HG03558 (cell line): Measurements from ENCODE around the gene SETD9.
A peak's percentile ranks its signal among the peaks of the same experiment; 100 is the strongest.

Experiments used
- ATAC-seq: cut with Tn5 transposase; IDR thresholded peaks from one replicate; pipeline ENCODE4 v1.9.1; 2021; ENCODE audit warnings: moderate number of reproducible peaks; ENCODE audit not compliant: unreplicated experiment; ENCODE audit errors: extremely low read depth

SETD9 gene

DNA sequence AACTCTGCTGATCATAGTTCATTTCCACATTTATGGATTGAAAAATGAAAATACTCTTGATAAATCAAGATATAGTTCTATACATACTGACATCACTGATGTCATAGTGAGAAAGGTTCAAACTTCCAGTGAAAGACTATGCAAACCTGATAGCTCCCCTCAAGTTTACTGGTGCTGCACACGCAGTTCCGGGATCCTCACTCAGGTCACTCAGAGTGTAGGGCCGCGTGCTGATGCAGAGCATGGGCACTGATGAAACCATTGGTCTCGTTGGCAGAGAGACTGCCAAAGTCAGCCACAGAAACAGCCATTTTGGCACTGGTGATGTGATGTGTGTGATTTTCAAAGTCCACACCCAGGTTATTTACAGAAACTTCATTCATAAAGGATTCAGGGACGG is 13.5 kb downstream of the SETD9 start:
- no peak for ATAC-seq

DNA sequence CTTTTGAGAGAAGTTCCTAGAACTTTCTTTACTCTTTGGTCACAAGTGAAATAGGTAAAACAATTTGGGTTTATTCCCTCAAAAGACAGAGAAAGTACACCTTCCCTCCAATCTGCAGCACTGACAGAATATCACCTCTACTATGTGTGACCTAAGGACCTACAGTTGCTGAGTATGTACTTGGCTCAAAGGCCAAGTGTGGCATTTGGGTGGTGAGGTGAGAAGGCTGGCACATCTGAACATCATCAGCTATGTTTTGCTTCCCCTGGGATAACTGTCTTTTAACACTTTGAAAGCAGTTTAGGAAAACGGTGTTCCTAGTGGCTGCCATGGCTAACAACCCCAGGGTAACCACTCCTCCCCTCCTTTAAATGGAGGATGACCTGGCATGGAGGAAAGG is 24.9 kb downstream of the SETD9 start:
- ATAC-seq: no peak

DNA sequence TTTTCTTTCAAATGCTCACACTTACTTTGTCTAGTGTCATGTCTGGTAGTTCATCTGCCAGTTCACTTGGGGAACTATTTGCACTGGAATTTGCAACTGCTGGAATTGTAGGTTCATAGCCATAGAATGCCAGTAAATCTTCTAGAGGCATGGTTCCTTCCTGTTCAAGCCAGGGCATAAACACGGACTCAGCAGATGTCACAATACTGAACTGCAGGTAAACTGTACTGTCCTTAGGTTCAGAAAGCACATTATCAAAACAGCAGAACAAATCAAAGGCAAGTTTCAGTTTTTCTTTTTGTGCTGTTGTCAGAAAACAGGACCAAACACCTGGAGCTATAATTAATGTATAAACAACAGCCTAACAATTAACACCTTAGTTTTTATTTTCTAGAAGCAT is 29.5 kb downstream of the SETD9 start:
- no peak for ATAC-seq

DNA sequence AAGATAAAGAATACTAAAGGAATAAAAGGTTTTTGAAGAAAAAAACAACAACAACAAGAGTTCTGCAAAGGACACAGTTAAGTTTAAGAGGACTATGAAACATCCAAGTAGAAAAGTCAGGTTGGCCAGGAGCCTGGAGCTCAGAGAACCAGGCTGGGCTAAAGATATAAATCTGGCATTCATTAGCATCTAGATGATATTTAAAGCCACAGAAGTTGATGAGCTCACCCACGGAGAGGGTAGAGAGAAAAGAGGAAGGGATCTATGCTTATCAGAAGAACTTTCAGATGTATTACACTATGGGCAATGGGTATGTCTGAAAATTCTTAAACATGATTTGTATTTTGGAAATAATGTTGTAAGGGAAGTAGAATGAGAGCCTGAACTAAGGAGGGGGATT is 32.6 kb downstream of the SETD9 start:
- ATAC-seq: no peak

DNA sequence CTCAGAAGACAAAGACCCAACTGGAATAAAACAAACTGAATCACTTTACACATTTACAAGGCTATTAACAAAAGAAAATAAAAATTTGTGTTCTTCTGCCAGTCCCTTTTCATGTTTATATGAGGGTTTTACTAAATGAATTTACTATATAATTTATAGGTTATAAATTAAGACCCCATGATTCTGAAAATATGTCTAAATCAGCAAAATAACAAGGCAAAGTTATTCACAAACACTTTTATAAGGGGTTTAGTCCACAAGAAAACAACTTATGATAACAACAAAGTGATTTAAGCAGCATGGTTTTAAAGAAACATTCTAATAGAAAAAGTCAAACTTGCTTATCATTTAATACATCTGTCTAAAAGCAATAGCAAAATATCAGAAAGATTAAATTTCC is 37.7 kb downstream of the SETD9 start:
- ATAC-seq: no peak

DNA sequence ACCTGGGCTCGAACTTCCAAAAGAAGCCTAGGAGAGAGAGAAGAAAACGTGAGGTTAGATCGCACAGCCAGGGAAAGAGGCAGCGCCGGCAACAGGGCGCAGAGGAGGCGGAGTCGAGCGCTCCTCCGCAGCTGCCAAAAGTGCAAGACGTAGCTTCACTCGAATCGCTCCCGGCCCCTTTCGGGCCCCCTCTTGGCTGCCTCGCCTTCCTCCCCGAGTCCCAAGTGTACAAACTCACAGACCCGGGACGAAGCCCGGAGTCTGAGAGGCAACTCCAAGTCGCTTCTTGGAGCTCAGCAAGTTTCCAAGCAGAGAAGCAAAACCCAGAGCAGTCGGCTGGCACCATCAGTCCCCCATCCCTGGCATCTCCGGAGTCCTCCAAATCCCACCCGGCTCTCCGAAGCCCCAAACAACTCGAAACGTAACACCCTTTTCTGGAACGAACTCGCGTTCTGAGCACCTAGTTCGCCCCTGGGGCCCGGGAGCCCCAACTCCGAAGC is 41.3 kb downstream of the SETD9 start:
- peak; percentile 39 for ATAC-seq

DNA sequence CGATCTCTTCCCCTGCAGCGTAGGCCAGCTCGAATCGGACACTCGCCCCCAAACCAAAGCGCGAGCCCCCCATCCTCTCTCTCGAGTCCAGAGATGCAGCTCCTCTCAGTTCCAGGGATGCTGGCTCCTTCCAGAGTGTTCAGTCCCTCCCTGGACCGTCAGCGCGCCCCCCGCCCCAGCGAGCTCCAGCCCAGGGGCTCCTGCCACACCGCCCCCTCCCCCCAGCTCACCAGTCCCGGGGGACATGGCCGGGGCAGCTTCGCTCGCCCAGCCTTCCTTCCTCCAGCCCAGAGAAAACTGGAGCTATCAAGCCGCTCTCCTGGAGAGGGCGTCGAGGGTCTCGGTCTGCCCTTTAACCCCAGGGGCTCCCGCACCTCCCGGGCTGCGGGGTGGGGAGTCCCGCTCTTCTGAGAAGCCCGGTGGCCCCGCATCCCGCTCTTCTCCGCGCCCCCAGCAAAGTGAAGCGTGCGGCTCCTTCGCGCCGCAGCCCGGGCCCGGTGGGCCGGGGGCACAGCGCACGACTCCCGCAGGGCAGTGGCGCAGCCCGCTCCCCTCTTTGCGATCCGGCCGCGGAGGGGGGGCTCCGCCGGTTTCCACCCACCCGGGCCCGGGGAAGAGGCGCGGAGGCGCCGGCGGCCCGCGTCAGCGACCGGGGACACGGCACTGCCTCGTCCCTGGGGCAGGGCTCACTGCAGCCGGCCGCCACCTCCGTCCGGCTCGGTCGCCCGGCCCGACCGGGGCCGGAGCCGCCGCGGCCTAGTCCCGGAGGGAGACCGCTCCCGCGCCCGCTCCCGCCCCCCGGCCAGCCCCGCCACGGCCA is 41.9 kb downstream of the SETD9 start:
- ATAC-seq: peak; percentile 16

DNA sequence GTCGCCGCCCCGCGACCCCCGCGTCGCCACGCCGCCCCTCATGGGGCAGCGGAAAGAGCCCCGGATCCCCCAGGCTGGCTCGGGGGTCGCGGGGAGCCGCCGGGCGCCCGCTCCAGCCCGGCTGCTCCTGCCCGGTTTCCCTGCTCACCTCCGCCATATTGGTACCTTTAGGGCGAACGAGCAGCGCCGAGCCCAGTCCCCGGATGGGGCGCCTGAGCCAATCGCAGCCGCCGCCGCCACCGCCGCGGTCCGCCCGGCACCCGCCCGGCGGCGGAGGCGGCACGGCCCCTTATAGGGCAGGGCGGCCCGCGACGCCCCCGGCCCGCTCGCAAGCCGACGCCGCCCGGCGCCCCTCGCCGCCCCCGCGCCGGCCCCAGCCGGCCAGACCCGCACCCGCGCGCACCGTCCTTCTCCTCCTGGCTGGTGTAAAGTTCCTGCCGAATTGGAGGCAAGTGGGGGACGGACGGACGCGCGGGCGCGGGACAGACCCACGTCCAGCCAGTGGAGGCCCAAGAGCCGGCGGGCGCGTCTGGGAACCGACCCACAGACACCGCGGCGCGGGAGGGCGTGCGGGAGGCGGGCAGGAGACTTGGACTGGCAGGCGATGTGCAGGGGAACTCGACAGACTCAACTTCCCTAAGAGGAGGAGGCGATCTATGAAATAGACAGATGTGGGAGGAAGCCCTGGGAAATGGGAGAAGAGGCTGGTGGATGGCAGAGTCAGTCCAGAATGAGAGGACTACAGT is 42.7 kb downstream of the SETD9 start, which contains the start of gene MIER3:
MIER3 (minus strand) TSS at position 178 of the 746 bp plus-strand sequence; CDS start at position 157, 21 bp downstream.
- ATAC-seq: peak; percentile 67

DNA sequence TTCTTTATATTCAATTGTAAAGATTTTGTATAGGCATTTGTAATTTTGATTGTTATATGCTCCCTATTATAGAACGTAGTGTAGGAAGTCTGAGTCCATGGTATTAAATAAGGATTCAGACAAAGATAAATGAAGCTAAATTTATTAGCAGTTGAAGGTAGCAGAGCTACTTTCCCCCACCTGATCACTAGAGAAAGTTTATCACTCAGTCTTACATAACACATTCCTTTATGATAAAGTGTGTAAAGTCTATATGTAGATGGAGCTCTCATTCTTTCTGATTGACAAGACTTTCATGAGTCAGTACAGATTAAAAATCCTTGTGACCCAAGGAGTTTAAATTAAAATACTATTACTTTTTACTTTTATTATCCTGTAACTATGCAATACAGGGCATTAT is 44.9 kb downstream of the SETD9 start:
- ATAC-seq: no peak

DNA sequence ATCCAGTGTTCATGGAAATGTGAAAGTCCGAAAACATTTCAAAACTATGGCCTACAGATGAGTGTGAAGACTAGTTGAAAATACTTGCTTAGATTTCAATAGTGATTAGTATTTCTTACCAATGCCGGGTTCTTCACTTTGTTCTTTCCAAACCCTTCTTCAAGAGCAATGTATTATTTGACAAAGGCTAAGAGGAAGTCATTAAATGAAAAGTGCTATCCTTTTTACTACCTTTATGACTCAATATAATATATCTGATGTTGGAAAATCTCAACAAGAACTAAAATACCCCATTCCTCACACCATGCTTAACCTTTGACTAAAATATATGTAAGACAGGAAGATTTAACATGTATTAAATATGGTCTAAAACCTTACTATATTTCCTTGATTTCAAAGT is 49.2 kb downstream of the SETD9 start:
- ATAC-seq: no peak

DNA sequence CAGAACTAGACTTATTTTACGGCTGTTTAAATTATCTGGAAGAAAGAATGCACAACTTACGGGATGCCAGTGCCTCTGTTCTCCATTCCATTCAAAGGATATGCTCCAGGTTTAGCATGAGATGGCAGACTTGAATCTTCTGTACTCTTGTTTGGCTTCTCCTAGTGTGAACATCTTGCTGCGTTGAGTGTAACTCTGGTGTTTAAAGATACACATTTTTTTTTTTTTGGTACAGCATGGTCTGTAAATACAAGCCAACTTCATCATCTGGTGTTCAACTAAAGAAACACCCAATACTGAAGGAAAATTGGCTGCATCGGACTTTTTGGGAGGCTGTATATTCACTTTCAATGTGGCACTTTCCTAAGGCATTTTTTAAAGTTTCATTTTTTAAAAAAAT is 49.9 kb downstream of the SETD9 start:
- ATAC-seq: no peak

DNA sequence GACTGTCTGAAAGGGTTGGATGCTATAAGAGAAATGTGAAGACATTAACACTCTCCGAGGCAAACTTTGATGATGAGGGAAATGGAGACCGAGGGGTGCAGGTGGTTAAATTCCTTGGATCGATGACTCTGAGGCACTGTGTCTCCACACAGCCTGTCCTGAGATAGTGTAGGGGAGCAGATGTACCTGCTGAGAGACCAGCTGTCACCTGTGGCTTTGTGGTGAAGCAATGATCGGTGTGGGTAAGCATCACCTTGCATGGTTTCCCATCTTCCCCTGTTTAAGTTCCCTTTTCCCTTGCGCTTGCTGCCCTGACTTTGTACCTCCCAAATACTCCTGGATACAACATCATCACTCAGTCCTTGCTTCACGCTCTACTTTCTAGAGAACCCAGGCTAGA is 52.4 kb downstream of the SETD9 start:
- no peak for ATAC-seq

DNA sequence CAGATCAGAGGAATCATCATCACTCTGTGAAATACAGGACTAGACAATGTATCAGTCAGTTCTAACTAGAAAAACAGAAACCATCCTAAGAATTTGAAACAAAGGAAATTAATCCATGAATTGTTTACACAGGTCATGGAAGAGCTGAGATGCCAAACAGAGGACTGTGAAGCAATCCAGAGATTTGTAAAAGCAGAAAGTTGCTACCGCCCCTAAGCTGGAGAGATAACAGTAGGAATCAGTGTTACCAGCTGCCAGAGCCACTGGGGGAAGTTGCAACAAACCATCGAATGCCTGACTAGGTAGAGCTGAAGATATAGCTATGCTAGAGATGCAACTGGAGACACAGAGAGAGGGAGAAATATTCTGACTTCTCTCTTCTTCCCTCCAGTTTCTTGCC is 52.9 kb downstream of the SETD9 start:
- ATAC-seq: no peak

DNA sequence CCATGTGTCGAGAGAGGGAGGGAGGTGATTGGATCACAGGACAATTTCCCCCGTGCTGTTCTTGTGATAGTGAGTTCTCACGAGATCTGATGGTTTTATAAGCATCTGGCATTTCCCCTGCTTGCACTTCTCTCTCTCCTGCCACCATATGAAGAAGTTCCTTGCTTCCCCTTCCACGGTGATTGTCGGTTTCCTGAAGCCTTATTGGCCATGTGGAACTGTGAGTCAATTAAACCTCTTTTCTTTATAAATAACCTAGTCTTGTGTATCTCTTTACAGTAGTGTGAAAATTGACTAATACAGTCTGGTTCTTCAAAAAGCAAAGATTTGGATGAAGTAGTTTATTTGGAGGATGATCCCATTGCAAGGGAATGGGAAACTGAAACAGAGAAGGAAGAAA is 53.9 kb downstream of the SETD9 start:
- ATAC-seq: no peak

DNA sequence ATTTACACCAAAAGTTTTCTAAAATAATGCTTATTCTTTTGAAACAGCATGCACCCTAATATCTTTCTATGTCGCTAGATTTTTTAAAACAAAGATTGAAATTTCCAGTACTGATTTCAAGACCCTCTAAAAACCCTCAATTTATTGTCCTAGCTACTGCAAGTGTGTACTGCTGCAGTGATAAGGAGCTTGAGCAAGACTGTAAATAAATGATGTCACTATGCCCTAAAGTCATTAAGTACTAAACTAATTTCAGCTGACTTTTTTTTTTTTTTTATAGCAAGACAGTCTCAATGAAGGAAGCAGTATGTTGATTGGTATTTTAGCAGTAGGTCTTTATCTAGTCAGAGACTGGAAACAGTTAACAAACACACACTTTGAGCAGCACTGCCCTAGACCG is 54.8 kb downstream of the SETD9 start:
- ATAC-seq: no peak
